Dermis microvascular lymphatic vessel endothelial cell (primary cell): Measurements from ENCODE around the gene SCTR. TPM values are rescaled to one million over a fixed set of nuclear protein-coding genes. Genes with fewer than 3 reads are reported as not detected.

Experiments
- DNase-seq, 2 donors: peaks; one replicate each; pipeline versions ENCODE4 v3.0.0 to v3.0.0-alpha.2; 2010; ENCODE audit warnings: low read depth in 2 of 2
- total RNA-seq: library from RNA; depleted of rRNA; stranded (reverse); fragments of >200 nt; gene quantifications from 2 replicates; pipeline ENCODE4 v1.2.1, GENCODE V29; 2014

SCTR gene
- total RNA-seq, 1 donor from 2014 or later = not detected

DNA sequence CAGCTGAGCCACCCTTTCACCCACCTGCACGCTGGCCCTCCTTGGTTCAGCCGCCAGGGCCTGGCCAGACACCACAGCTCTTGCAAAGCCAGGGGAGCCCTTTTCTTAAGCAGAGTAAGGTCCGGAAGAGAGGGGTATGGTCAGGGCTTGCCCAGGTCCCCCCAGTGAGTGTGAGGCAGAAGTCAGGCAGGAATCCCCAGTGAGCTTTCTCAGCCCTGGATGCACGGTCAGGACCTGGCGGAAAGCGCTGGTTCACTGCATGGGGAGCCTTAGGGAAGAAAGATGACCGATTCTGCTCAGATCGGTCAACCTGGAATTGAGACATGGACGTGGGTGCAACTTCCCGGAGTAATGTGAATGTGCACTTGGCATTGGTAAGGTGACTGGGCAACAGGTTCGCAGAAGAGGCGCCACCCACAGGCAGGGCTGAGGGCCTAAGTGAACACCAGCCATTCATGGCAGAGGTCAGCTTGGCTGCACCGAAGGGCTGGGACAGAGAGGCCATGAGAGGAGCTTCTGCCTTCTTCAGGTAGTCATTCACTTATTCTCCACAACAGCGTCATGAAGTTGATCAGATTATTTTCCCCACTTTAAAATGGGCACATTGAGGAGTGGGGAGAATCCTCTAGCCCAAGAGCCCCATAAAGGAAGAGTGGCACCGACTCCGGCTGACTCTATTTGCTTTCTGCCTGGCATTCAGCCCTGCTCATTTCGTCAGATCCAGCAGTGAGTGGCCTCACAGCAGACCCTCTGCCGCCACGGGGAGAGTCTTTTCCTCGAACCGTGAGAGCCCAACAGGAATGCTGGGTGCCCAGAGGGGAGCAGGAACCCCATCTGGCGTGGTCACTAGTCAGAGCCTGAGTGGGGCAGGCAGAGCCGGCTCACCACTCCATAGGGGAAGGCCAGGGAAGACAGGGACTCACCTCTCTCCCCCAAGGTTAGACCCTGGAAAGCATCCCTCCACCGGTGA lies 35.8 kb downstream of the SCTR start:
- DNase-seq = no peak

DNA sequence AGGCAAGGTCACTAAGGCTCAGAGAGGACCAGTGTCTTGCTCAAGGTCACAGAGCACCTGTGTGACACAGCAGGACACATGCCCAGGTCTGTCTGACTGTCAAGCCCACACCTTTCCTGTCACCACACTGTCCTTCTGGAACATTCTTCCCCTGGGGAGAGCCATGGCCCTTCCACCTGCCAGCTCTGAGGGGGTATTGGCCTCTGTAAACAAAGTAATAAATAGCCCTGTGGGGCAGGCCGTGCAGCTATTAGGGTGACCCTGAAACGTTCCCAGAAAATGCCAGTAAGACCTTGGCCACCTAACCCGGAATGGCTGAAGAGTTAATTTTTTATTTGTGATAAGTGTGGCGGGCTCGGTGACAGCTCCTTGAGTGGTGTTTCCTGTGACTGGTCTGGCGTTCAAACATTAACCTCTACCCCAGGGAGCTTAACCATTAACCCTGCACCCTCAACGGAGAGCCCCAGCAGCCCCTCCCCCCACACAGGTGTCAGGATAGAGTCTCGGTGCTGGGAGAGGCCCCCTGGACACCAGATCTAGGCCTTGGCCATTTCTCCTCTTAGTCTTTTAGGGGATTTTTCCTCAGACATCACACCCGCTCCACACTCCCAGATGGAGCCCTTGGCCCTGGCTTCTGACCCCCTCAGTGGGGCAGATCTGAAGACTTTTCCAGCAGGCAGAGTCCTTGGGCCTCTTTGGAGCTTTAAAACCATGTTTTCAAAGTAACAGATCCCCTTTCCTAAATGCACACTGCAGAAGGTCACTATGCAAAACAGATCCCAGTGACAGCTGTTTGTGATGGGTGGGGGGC lies 36.6 kb downstream of the SCTR start:
- no peak for DNase-seq

DNA sequence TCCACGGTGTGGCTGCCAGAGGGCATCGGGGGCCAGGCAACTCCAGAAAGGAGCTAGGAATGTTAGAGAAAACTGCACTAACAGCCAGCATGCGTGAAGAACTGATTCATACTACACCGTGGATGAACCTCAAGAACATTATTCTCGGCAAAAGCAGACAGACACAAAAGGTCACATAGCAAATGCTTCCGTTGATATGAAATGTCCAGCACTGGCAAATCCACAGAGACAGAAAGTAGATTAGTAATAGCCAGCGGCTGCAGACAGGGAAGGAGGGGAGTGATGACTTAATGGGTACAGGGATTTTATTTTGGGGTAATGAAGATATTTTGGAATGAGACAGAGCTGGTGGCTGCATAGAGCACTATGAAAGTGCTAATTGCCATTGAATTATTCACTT lies 37.4 kb downstream of the SCTR start:
- peak; percentile 71 to 90 for DNase-seq

DNA sequence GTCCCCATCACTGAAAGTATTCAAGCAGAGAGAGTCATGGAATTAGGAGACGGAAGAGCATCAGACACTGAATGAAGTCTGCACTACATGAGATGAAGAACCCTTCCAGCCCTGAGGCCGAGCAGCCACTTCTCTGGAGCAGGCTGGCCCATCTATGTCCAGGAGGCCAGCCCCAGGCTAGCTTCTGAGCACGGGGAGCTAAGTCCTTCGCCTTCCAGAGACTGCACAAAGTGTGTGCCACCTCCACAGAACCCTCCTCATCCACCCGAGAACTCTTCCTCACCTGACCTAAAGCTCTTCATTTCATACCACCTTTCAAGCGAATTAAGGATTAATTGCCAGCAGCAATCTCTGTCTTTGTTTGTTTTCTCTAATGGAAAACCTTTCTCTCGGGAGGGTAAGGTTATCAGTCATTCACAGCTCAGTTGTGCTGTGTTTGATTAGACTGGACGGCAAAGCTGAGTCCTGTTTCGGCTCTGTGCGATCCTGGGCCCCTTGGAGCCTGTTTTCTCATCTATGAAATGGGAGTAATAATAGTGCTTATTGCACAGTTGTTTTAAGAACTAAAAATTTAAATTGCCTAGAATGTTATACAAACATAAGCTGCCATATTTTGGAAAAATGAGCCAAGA lies 38.0 kb downstream of the SCTR start:
- DNase-seq = peak in 1 of 2 donors; percentile 19

DNA sequence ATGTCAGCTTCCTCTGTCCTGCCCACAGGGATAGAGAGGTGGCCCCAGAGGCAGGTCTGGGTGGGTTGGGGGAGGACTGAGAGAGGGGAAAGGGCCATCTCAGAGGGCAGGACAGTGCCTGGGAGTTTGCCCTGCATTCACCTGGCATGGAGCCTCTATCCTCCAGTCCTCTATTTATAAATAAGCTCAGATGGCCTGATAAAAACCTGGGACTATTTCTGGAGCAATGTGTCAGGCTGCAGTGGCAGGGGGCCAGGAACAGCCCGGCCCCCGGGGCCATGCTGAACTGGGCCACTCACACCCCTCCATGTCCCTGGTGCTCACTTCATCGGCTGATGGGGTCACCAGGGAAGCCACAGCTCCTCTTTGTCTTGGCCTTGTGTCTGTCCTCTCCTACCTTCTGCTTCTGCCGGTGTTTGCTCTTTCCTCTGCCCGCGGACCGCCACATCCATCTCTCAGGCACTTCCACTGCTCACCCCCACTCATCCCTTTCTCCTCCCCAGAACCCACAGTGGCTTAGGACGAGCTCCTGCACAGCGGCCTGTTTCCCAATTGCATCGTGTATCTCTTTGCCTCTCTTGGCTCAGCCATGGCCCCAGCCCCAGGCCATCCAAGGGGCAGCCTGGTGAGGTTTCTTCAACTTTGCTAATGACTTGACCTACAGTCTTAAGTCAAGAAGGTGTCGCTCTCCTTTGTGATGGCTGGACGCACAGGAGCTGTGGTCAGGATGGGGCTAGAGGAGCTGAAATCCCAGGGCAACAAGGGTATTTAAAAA lies 38.8 kb downstream of the SCTR start:
- DNase-seq = peak in 1 of 2 donors; percentile 31

DNA sequence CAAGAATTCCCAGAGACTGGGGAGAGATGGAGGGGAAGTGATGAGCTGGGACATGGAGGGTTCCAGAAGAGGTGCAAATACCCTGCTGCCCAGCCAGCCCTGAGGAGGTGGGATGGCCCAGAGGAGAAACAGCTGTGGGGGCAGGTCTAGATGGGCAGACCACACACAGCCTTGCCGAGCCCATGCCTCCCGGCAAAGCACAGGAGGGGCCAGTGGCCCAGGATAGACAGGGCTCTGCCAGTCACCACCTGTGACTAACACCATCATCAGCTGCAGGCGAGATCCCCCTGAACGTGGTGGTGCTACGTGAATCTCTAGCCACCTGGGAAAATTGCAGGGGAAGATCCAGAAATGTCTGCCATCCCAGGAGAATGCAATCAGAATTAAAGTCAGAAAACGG lies 39.4 kb downstream of the SCTR start:
- DNase-seq = no peak

DNA sequence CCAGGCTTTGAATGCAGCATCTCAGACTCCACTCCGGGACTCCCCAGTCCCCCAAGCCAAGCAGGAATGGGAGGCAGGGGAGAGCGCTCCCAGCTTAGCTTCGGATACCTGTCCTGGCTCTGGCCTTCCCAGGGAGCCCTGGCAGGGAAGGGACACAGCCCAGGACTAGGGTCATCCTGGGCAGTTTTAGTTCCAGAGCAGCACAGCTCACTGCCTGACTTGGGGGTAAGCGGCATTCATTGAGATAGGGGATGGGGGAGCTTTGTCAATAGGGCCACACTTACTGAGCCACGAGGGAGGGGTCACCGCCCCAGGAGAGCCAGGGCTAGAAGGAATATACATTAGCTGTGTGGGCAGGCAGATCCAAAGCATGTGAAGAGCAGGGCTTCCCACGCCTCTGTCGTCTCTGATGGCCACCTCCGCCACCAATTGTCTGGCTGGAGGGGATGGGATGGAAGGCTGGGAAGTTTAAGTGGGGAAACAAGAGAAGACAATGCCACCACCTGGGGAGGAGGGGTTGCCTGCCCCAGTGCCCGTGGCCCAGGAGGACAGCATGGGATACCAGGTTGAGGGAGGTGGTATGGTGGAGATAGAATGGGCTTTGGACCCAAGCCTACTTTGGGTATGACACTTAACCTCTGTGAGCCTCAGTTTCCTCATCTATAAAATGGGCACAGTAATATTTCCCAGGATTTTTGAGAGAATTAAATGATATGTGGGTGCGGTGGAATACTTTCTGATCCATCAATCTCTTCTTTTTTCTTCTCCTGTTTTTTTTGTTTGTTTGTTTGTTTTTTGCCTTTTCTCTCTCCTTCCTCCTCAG lies 40.2 kb downstream of the SCTR start:
- DNase-seq = no peak

DNA sequence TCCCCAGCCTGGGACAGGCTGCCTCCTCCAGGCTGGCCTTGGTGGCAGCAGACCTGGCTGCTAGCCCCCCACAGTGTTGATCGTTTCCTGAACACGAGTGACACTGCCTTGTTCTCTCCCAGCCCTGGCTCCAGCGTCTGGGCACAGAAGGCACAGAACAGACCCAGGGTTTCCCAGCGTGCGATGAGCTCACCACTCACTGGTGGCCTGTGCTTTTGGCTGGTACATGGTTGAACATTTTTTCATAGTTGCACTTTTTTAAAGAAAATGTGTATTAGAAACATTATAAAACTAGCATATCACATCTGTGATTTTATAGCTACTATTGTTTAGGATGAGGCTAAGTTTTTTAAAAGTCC lies 40.9 kb downstream of the SCTR start:
- peak in 1 of 2 donors; percentile 24 for DNase-seq

DNA sequence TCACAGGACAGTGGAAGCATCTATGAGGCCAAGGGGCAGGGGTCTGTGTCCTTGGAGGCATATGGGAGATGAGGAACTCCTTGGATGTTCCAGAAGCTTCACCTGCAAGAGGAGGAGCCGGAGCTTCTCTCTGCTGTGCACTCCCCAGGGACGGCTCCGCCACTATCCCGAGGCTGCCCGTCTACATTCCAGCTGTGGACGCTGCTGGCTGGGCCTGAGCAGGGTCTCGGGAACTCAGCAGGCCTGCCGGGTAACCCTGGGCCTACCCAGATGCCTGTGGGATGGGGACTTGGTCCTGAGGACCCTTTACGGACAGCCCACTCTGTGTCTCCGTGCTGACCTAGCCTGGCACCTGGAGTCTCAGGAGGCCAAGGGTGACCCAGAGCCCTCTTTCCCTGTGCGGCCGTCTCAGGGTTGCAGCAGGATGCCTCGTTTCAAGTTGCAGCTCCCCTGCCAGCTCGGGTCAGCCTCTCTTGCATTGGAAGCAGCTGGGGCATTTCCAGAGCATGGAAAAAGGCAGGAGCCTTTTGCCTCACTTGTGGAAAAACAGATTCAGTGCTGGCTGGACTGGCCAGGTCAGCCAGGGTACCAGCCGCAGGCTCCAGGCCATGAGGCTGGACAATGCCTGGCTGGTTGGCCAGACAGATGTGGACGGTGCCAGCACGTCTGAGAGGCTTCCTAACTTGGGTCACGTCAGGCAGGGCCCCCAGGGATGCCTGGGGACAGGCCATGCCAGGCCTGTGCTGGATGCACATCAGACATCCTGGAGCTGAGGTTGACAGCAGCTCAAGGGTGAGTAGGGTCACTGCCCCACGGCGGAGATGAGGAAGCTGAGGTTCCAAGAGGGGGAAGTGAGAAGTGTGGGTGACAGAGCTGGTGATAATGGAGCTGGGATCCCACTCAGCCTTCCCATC lies 41.5 kb downstream of the SCTR start:
- peak; percentile 30 to 54 for DNase-seq

DNA sequence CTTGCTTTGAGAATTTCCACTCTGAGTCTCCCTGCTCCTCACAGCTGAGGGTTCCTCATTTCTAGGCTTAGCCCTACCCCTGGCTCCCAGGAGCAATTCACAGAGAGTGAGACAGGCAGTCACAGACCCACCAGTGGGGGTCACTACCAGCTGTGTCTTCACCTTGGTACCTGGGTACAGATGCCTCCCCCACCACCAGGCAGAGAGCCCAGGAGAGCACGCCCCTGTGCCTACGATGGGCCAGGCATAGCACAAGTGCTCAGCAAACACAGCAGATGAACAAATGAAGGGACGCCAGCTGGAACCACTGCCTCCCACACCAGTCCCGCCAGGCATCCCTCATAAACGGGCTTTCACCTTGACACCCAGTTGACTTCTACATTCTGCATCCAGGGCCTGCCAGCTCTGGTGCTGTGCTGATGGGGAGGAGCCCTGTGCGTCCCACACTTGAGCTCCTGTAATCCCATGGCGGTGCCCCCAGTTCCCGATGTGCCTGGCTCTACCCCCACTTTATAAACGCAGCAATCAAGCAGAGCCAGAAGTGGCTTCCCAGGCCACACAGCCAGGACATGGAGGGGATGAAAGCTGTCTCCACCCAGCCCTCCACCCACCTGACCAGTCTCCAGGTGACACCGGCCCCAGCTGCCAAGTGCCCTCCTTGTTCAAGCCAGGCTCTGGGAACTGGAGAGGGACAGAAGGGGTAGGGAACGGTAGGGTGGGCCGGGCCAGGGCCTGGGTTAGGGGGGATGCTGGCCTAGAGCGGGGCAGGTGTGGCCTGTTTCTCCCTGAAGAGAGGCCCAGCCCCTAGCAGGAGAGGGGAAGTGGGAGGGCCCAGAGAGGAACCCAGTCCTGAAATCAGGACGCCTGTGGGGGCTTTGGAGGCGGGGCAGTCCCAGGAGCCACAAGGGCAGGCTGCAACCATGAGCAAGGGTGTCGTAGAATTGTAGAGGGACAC lies 42.5 kb downstream of the SCTR start:
- no peak for DNase-seq

DNA sequence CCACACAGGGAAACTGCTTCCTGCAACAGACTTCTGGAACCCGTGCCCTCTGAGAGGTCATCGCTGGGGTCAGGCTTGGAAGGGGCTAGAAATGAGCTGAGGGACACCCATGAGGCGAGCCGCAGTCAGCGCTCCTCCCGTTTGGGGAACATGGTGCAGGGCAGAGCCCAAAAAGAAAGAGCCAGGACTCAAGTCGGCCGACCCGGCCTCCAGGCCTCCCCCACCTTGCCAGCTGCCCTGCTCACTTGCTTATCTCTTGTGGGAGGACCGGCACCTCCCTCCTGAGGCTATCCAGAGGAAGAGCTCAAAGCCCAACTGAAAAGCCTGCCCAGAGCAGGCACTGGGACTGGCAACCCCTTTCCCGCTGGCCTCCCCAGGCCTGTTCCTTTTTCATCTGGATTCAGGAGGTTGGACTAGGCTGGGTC lies 43.6 kb downstream of the SCTR start:
- no peak for DNase-seq

DNA sequence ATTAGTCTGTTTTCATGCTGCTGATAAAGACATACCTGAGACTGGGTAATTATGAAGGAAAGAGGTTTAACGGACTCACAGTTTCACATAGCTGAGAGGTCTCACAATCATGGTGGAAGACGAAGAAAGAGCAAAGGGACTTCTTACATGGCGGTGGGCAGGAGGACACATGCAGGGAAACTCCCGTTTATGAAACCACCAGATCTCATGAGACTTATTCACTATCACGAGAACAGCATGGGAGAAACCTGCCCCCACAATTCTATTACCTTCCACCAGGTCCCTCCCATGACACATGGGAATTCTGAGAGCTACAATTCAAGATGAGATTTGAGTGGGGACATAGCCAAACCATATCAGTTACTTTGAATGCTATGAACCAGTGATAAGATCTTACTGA lies 44.1 kb downstream of the SCTR start:
- no peak for DNase-seq

DNA sequence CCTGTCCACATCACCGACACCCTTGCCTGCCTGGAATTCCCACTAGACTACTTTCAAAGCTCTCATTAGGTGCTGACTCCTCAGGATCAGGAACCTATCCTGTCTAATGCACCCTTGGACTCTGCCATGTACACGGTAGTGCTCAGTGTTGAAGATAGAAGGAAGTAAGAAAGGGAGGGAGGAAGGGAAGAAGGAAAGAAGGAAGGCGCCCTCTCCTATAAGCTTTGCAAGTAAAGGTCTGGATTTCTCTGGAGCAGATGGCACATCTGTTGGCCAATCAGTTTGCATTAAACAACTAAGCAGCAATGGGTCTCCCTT lies 45.3 kb downstream of the SCTR start:
- no peak for DNase-seq

DNA sequence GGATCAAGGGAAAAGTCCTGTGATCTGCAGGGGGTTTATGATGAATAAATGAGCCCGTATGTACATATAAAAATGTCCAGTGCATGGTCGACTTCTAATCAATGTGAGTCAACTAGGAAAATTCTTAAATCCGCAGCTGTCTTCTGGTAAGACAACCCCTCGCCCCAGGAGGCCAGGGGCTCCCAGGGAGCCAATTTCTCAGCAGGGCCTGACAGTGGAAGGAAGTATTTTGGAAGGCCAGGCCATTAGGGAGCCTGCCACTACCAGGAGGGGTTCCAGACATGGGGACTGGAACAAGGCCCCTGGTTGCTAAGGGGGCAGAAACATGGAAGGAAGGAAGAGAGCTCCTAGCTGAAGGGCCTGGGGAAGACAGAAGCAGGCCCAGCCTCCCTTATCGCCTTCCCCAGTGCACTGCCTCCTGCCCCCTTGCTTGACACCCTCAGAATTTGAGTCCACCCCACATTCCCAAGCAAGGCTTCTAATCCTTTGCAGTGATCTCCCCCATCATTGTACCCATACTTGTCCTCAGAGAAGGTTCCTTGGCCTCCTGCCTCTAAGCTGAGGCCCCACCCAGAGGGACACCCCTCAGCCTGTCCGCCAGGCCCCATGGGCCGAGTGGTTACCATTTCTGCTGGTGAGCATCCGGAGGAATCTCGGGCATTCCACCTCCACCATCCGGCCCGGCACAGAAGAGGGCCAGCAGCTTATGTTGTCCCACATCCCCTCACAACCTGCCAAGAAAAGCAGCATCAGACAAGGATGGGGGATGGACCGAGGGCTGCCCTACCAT lies 45.9 kb downstream of the SCTR start:
- DNase-seq = no peak

DNA sequence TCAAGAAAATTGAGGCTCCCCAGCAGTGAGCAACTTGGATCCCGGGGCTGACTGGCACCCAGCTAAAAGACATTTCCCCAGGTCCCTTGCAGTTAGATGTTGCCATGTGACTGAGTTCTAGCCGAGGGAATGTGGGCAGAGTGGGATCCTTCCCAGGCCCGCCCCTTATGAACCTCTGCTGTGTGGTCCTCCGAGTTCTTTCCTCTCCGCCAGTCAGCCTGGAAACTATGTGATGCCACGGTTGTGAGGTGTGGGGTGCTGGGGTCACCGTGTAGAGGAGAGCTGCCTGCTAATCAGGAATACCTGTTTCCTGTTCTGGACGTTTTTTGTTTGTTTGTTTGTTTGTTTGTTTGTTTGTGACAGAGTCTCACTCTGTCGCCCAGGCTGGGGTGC lies 47.2 kb downstream of the SCTR start:
- no peak for DNase-seq

DNA sequence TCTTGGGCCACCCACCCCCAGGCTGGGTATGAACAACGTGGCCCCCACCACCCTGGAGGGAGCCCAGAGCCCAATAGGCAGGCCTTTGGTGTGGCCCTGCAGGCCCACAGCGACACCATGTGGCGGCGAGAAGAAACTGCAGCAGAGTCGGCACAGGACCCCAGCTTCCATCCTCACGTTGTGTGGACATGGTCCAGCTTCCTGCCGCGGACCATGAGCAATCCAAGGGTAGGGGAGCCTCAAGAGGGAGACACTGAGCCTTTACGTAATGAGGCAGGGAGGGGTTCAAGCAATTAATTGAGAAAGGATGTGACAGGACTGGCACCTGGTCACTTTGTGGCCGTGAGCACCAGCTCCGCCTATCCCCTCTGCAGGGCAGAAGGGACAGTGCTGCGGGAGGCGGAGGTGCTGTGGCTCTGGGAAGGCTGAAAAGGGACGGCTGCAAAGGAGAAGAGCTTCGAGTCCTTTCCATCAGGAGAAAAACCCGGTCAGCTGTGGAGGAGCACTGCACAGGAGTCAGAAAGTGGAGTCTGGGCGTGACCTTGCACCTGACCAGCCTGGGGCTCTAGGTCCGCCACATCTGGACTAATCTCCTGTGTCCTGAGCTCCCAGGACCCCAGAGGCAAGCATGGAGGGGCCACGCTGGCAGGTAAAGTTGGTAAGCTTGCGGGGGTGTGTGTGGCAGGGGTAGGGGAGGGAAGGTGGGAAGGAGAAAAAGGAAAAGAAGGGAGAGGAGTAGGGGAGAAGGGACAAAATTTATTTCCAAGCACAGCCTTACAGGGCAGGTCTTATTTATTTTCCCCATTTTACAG lies 47.8 kb downstream of the SCTR start:
- DNase-seq = peak in 1 of 2 donors; percentile 71

DNA sequence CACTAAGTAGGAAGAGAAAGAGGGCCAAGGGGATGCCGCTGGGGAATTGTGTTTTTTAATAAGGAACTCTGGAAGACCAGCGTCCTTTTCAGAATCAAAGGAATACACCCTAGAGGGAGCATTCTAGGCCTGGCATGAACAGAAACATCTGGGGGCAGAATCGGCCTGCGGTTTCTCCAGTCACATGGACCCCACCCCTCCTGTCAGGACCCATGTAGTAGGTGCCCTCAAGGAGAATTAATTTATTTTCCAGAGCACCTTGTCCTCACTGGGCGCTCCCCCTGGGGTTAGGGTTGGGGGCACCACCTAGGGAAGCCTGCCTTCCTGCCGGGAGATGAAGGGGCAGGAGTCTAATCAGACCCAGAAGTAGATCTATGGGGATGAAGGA lies 48.4 kb downstream of the SCTR start:
- no peak for DNase-seq
